Suprapubic skin (tissue), 4 donors: ENCODE data around the gene BOLA3. TPM values are rescaled to one million over a fixed set of nuclear protein-coding genes. Genes with fewer than 3 reads are reported as not detected.

ENCODE experiments used
- DNase-seq, 2 donors: peaks; one replicate each; pipeline ENCODE4 v3.0.0-alpha.2; 2019; ENCODE audit warnings: low spot score in 2 of 2
- H3K27ac ChIP-seq: fragments of 200-600 bp; sonication (generic); one replicate; pipeline ENCODE4 v1.5.1; 2019
- H3K27me3 ChIP-seq: fragments of 200-600 bp; sonication (generic); one replicate; pipeline ENCODE4 v1.5.1; 2019
- H3K36me3 ChIP-seq: fragments of 200-600 bp; sonication (generic); one replicate; pipeline ENCODE4 v1.5.1; 2019
- H3K4me1 ChIP-seq: fragments of 200-600 bp; sonication (generic); one replicate; pipeline ENCODE4 v1.5.1; 2019
- H3K4me3 ChIP-seq: fragments of 200-600 bp; sonication (generic); one replicate; pipeline ENCODE4 v1.5.1; 2019; ENCODE audit warnings: mild to moderate bottlenecking
- H3K9me3 ChIP-seq: fragments of 200-600 bp; sonication (generic); one replicate; pipeline ENCODE4 v1.5.1; 2019
- CTCF ChIP-seq, 2 donors: fragments of 200-600 bp in 1 of 2; fragments of 450-650 bp in 1 of 2; sonication (generic) in 1 of 2; IDR thresholded peaks; one replicate each; pipeline ENCODE4 v1.5.1; 2016 to 2019; ENCODE audit warnings: antibody characterized with exemption in 2 of 2, mild to moderate bottlenecking in 1 of 2, moderate library complexity in 1 of 2
- EP300 ChIP-seq: sonication (generic); formaldehyde crosslinking; IDR thresholded peaks from one replicate; pipeline ENCODE4 v1.6.1; 2017; ENCODE audit warnings: antibody characterized with exemption
- POLR2A ChIP-seq, 2 donors: fragments of 450-650 bp; IDR thresholded peaks; one replicate each; pipeline ENCODE4 v1.6.1; 2017; ENCODE audit warnings: antibody characterized with exemption in 2 of 2, mild to moderate bottlenecking in 2 of 2, moderate library complexity in 2 of 2
- POLR2AphosphoS5 ChIP-seq, 3 donors: sonication (generic); formaldehyde crosslinking; IDR thresholded peaks; one replicate each; pipeline ENCODE4 v1.6.1; 2017; ENCODE audit warnings: antibody characterized with exemption in 3 of 3
- WGBS: methylation state at CpG from one replicate; pipeline ENCODE4 v1.1.5; 2018; 5-methylcytosine and 5-hydroxymethylcytosine counted together
- total RNA-seq, 4 donors: library from RNA; depleted of rRNA; stranded (reverse); fragments of >200 nt; gene quantifications; one replicate each; pipeline ENCODE4 v1.1.0, GENCODE V29; 2016

The BOLA3 gene
- total RNA-seq, 4 donors from 2014 or later: 18.9 to 44.0 (median 28.1) TPM

GRCh38 chr2:74107071-74107470 is 40.6 kb downstream of the BOLA3 start:
- peaks cover 28% of the 10 kb centered on the region for H3K36me3 ChIP-seq
- H3K27ac ChIP-seq: no peak overlapping the region
- no peak overlapping the region for H3K4me3 ChIP-seq
- no peaks in the 10 kb centered on the region for H3K9me3 ChIP-seq
- no peak for DNase-seq
- no peak for TF ChIP-seq EP300
- TF ChIP-seq POLR2AphosphoS5 (IDR thresholded peaks at IDR 0.05): no peak
- no peak for TF ChIP-seq CTCF (IDR thresholded peaks at IDR 0.05)
- TF ChIP-seq POLR2A (IDR thresholded peaks at IDR 0.05): no peak
- H3K4me1 ChIP-seq: no peaks in the 10 kb centered on the region
- no peaks in the 10 kb centered on the region for H3K27me3 ChIP-seq
- 71% methylated on average over 12 of the region's 12 CpGs for WGBS

DNA sequence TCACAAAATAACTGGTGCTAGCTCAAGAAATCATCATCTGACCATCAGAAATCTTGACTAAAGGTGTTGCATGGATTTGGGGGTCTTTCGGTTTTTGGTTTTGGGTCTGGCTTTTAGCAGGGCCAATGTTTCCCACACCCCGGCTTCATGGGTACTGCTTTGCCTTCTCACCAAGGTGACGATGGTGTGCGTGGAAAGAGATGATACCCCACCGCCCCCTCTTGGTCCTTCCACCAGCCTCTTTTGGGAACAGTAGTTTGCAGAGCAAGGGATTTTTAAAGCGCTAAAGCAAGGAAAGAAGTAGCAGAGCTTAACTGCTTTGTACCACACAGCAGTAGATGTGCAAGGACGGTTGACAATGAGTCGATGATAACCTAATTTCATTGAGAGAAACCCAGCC is 42.3 kb downstream of the BOLA3 start:
- Histone ChIP-seq H3K9me3 (no peaks in the 10 kb centered on the region), H3K27ac (no peak overlapping the region), H3K27me3 (no peaks in the 10 kb centered on the region), H3K36me3 (peaks cover 45% of the 10 kb centered on the region), H3K4me1 (no peaks in the 10 kb centered on the region), H3K4me3 (no peak overlapping the region)
- TF ChIP-seq POLR2A (IDR thresholded peaks at IDR 0.05) (no peak), CTCF (IDR thresholded peaks at IDR 0.05) (no peak), EP300 (no peak), POLR2AphosphoS5 (IDR thresholded peaks at IDR 0.05) (no peak)
- 95% methylated on average over 8 of the region's 8 CpGs for WGBS
- no peak for DNase-seq

DNA sequence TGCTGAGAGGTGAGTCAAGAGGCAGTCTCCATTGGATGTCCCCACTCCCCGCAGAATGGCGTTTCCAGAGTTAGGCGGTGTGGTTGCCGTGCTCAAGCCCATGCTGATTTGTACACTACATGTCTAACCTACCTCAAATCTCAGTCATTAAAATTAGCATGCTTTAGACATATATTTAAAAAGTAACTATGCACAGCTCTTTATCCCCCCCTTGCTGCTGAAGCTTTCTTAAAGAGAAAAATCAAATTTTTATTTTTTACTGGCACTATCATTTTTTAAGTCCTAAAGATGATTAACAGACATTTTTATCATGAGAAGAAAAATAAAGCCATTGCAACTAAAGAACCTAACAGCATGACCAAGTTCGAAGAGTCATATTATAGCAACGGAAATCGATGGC is 42.9 kb downstream of the BOLA3 start:
- Histone ChIP-seq H3K4me1 (peaks cover 5% of the 10 kb centered on the region), H3K9me3 (no peaks in the 10 kb centered on the region), H3K4me3 (no peak overlapping the region), H3K36me3 (peaks cover 51% of the 10 kb centered on the region), H3K27me3 (no peaks in the 10 kb centered on the region), H3K27ac (no peak overlapping the region)
- no peak for TF ChIP-seq POLR2A (IDR thresholded peaks at IDR 0.05)
- no peak for TF ChIP-seq CTCF (IDR thresholded peaks at IDR 0.05)
- no peak for TF ChIP-seq POLR2AphosphoS5 (IDR thresholded peaks at IDR 0.05)
- no peak for TF ChIP-seq EP300
- DNase-seq: no peak
- WGBS: 92% methylated on average over 7 of the region's 7 CpGs

GRCh38 chr2:74103763-74104162 is 43.9 kb downstream of the BOLA3 start:
- peaks cover 8% of the 10 kb centered on the region for H3K4me1 ChIP-seq
- peaks cover 58% of the 10 kb centered on the region for H3K36me3 ChIP-seq

GRCh38 chr2:74102516-74102915 is 45.2 kb downstream of the BOLA3 start:
- H3K27me3 ChIP-seq: no peaks in the 10 kb centered on the region
- DNase-seq: no peak
- H3K9me3 ChIP-seq: no peaks in the 10 kb centered on the region
- H3K36me3 ChIP-seq: peaks cover 65% of the 10 kb centered on the region
- no peak overlapping the region for H3K27ac ChIP-seq
- TF ChIP-seq POLR2A (IDR thresholded peaks at IDR 0.05) (no peak), EP300 (no peak)
- peaks cover 8% of the 10 kb centered on the region for H3K4me1 ChIP-seq
- no peak overlapping the region for H3K4me3 ChIP-seq
- 92% methylated on average over 14 of the region's 14 CpGs for WGBS

More at GRCh38 chr2:74103763-74104162, 43.9 kb downstream of the BOLA3 start:
- no peak for TF ChIP-seq EP300
- TF ChIP-seq CTCF (IDR thresholded peaks at IDR 0.05): no peak
- no peak for TF ChIP-seq POLR2AphosphoS5 (IDR thresholded peaks at IDR 0.05)
- TF ChIP-seq POLR2A (IDR thresholded peaks at IDR 0.05): no peak
- Histone ChIP-seq H3K4me3 (no peak overlapping the region), H3K27me3 (no peaks in the 10 kb centered on the region), H3K27ac (no peak overlapping the region), H3K9me3 (no peaks in the 10 kb centered on the region)
- WGBS: 86% methylated on average over 6 of the region's 6 CpGs
- no peak for DNase-seq
